ENCODE results near the gene CZIB.
"Not testable (repeated sequence)": the region's sequence is repeated elsewhere in the genome, so short reads cannot be mapped to it uniquely, and the experiment has no call there.

- not testable (repeated sequence) for TF ChIP-seq CTCF (IDR thresholded peaks at IDR 0.05; ENCODE audit: low read length); EZH2 (IDR thresholded peaks at IDR 0.05; ENCODE audit: borderline replicate concordance, low read length)
Measured at GRCh38 chr1:53206083-53206685, 14.2 kb downstream of the CZIB start.

All from OCI-LY1 (cell line).